ENCODE data around the gene TMCC2.

DNA sequence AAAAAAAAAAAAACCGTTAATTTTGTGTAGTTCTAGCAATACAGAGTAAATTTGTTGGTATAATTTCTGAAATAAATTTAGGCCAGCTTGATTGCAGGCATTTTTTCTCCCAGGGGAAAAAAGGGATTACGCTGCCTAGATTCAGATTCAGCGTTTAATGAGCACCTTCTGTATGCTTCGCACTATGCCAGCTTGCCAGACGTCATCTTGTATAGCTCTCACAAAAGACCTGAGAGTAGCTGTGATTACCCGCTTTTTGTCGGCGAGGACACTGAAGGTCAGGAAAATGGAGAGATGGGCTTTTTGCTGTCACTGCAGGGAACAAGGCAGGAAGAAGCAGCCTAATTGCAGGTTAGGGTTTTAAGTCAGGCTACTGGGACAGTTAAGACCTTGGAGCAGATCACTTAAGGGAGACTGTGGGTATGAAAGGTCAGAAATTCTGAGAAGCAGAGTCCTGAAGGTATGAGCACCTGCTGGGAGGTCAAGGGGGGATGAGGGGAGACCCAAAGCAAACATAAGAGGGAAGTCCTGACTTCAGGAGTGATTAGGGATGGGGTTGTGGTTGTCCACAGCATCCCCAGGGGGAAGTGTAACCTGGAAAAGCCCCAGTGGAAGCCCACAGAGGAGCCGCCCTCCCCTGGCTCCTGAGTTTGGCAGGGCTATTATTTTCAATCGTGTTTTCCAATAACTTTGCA is 39.0 kb downstream of the TMCC2 start:
- TF ChIP-seq GATA2 (IDR thresholded peaks at IDR 0.05; ENCODE audit: low read depth, low read length) (no peak), GATA3 (IDR thresholded peaks at IDR 0.05; ENCODE audit: low read depth, low read length) (no peak)

Measured in SH-SY5Y (cell line).